HG03280 (cell line): Measurements from ENCODE around the gene SHKBP1.
"Not testable (repeated sequence)": the region's sequence is repeated elsewhere in the genome, so short reads cannot be mapped to it uniquely, and the experiment has no call there.

Source experiments
- ATAC-seq: cut with Tn5 transposase; IDR thresholded peaks from one replicate; pipeline ENCODE4 v1.9.1; 2021; ENCODE audit warnings: mild to moderate bottlenecking, moderate library complexity; ENCODE audit not compliant: unreplicated experiment

SHKBP1 gene

GRCh38 chr19:40584007-40584406, 7.3 kb downstream of the SHKBP1 start:
- no peak for ATAC-seq

GRCh38 chr19:40585241-40585981, 8.7 kb downstream of the SHKBP1 start:
- no peak for ATAC-seq

- ATAC-seq: no peak
Observed at GRCh38 chr19:40585982-40586422, 9.3 kb downstream of the SHKBP1 start.

DNA sequence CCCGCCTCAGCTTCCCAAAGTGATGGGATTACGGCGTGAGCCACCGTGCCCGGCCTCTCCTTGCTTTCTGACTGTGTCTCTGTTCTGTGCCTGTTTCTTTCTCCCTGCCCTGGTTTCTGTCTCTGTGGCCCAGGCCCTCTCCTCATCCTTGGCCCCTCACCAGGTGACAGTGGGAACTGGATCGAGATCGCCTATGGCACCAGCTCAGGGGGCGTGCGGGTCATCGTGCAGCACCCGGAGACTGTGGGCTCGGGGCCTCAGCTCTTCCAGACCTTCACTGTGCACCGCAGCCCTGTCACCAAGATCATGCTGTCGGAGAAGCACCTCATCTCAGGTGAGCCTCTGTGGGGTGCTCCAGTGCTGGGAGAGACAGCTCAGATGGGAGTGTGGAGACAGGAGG, 9.9 kb downstream of the SHKBP1 start:
- no peak for ATAC-seq

DNA sequence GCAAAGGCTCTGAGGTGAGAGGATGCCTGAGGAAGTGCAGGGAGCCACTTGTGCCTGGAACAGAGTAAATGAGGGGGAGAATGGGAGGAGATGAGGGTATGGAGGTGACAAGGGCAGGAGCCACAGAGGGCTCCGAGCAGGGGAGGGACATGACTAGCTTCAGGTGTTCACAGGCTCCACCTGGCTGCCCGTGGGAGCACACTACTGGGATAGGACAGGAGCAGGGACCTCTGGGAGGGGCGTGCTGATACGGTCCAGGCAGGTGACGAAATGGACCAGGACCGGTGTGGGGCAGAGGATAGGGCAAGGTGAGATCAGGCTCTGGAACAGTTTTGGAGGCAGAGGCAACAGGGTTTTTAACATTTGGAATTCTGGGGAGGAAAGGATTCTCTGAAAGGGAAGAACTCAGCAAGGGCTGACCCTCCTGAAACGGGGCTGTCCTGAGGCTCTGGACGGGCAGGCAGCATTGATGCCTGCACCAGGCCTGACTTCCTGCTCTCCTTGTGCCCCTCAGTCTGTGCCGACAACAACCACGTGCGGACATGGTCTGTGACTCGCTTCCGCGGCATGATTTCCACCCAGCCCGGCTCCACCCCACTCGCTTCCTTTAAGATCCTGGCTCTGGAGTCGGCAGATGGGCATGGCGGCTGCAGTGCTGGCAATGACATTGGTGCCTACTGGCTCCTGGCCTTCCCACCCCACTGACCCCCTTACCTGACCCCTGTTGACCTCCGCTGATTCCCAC, 11.6 kb downstream of the SHKBP1 start:
- no peak for ATAC-seq

- no peak for ATAC-seq
Observed at GRCh38 chr19:40588926-40589569, 12.4 kb downstream of the SHKBP1 start.

GRCh38 chr19:40589591-40590429, 13.1 kb downstream of the SHKBP1 start:
- no peak for ATAC-seq

GRCh38 chr19:40590464-40591265, 14.0 kb downstream of the SHKBP1 start:
- no peak for ATAC-seq

DNA sequence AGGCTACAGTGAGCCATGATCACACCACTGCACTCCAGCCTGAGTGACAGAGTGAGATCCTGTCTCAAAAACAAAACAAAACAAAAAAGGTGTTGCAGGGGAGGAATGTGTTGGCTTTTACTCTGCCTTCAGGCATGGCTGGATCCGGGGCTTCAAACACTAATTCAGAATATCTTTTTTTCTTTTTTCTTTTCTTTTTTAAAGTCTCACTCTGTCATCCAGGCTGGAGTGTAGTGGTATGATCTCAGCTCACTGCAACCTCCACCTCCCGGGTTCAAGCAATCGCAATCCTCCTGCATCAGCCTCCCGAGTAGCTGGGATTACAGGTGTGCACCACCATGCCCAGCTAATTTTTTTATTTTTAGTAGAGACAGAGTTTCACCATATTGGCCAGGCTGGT, 15.1 kb downstream of the SHKBP1 start:
- not testable (repeated sequence) for ATAC-seq

GRCh38 chr19:40592170-40592569, 15.5 kb downstream of the SHKBP1 start:
- ATAC-seq: no peak

- ATAC-seq: no peak
Observed at GRCh38 chr19:40594255-40594654, 17.6 kb downstream of the SHKBP1 start.

DNA sequence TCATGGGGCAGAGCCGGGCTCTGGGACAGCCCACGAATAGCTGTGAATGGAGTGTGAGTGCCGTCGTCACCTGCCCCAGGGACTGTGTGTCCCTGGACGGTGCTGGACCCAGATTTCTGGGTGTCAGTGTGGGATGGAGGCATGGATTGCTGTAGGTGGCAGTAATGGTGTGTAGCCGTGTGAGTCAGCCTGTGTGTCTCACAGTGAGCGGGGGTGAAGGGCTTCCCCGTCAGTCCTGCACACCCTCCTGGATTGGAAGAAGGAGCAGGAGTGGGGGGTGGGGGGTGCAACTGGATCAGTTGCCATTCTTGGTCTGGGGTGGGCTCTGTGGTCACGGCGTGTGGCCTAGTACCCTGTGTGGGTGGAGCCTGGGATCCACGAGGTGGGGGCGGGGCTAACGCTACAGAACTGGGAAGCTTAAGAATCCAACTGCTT, 18.0 kb downstream of the SHKBP1 start:
- ATAC-seq: no peak

- no peak for ATAC-seq
Observed at GRCh38 chr19:40596608-40597328, 20.1 kb downstream of the SHKBP1 start.

- ATAC-seq: no peak
Observed at GRCh38 chr19:40597329-40597838, 20.7 kb downstream of the SHKBP1 start.

DNA sequence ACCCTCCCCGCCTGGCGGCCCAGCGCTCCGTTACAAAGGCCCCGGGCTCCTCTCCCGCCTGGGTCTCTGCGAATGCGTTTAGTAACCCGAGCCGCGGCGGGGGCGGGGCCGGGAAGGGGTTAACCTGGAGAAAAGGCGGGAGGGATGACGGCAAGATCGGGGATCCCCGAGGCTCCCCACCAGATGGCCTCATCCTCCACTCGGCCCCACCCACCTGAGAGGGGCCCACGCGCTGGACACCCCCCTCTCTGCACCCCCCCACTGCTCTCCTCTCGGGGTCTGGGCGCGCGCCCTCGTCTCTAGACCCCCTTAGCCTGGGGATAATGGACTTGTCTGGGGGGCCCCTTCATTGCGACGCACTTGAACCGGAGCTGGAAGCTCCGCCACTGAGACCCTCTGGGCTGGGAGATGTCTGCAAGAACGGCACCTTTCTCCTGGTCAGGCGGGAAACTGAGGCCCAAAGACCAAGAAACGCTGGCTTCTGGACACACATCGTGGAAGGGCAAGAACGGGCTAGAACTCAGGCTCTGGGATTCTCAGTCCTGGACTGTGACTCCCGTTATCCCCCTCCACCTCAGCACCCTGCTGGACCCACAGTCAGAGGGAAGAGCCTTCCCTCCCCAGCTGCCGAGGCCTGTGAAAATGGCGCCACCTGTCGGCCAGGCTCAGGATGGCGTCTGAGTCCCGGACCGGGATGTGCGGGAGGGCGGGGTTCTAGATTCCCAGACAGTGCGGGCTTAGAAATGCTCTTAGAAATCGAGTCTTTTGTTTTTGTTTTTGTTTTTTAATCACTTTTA, 21.6 kb downstream of the SHKBP1 start:
- ATAC-seq: no peak

DNA sequence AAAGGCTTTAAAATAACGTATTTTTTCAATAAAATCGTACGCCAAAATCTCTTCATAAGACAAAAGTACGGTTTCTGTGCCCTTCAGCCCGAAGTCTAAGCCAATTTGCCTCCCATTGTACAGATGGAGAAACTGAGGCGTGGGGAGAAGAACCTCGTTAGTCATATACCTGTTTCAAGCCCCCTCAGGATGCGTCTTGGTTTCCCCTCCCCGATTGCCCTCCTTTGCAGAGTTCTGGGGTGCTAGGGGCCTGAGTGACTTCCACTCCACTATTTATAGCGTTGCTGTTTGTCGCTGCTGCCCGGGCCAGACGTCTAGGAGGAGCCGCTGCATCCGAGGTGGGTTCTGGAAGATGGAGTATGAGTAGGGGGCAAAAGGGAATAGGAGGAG, 22.2 kb downstream of the SHKBP1 start:
- ATAC-seq: no peak

DNA sequence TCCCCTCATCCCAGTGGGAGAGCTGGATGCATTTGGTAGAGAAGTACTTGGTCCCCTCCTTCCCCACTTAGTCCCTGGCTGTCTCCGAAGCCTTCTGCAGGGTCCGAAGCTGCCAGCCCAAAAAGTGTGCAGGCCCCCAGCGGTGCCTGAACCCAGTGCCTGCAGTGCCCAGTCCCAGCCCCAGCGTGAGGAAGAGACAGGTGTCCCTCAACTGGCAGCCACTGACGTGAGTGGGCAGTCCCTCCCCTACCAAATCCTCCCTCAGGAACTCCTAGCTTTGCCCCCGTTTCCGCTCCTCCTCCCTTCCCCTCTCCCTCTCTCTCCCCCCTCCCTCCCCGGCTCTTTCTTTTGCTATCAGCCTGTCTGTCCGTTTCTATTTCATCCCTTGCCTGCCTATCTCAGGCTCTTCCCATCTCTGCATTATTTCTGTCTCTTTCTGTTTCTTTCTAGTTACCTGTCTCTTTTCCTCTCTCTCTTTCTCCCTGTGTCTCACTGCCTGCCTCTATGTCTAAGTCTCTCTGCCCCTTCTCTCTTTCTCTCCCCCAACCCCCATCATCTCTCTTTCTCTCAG, 22.7 kb downstream of the SHKBP1 start:
- no peak for ATAC-seq

DNA sequence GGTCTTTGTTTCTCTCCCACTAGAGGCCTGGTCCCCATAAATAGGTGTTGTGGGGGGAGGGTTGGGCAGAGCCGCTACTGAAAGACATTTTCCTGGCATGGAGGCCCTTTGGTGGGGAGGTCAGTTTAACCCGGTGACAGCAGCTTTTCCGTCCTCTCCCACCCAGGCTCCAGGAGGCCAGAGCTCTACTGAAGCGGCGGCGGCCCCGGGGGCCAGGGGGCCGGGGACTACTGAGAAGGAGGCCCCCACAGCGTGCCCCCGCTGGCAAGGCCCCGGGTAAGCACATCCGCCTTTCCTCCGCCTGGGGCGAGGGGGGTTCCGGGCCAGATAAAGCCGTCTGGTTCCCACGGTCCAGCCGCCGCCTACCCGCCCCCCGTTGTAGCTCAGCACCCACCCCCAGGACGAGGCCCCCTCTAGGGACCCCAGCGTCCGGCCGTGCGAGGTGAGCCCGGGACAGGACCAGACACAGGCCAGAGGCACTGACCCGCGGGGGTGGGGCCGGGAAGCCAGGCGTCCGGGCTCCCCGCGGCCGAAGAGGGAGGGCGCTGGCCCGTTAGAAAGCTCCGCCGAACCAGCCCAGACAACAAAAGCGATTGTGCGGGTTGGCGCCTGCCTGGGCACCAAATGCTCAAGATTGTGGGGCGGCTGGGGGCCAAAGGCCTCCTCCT, 23.4 kb downstream of the SHKBP1 start:
- ATAC-seq: no peak
